Neural progenitor cell (in vitro differentiated cells): ENCODE measurements around the gene PARP16. TPM values are rescaled to one million over a fixed set of nuclear protein-coding genes. Genes with fewer than 3 reads are reported as not detected.

Experiments used
- DNase-seq: peaks from one replicate; pipeline ENCODE4 v3.0.0-alpha.2; 2016; ENCODE audit warnings: low spot score
- H2AFZ ChIP-seq: fragments of 200-600 bp; sonication (generic); replicated peaks from 2 replicates; pipeline ENCODE4 v1.6.1; 2016; ENCODE audit warnings: antibody characterized with exemption
- H3F3A ChIP-seq: fragments of 200-600 bp; sonication (generic); 2 replicates; pipeline ENCODE4 v1.6.1; 2016; ENCODE audit warnings: antibody characterized with exemption, low read depth
- H3K27ac ChIP-seq: fragments of 200-600 bp; sonication (generic); 2 replicates; pipeline ENCODE4 v1.5.1; 2016; ENCODE audit warnings: mild to moderate bottlenecking
- H3K27me3 ChIP-seq: fragments of 200-600 bp; sonication (generic); 2 replicates; pipeline ENCODE4 v1.6.1; 2016; ENCODE audit warnings: mild to moderate bottlenecking, moderate library complexity
- H3K36me3 ChIP-seq: fragments of 200-600 bp; sonication (generic); 2 replicates; pipeline ENCODE4 v1.5.1; 2016
- H3K4me1 ChIP-seq: fragments of 200-600 bp; sonication (generic); 2 replicates; pipeline ENCODE4 v1.6.1; 2016; ENCODE audit warnings: mixed run types
- H3K4me2 ChIP-seq: fragments of 200-600 bp; sonication (generic); 2 replicates; pipeline ENCODE4 v1.6.1; 2016
- H3K4me3 ChIP-seq: fragments of 200-600 bp; sonication (generic); 2 replicates; pipeline ENCODE4 v1.5.1; 2016
- H3K79me2 ChIP-seq: fragments of 200-600 bp; sonication (generic); 2 replicates; pipeline ENCODE4 v1.6.1; 2016; ENCODE audit warnings: low read depth
- H3K9ac ChIP-seq: fragments of 200-600 bp; sonication (generic); 2 replicates; pipeline ENCODE4 v1.6.1; 2016
- H3K9me3 ChIP-seq: fragments of 200-600 bp; sonication (generic); 2 replicates; pipeline ENCODE4 v1.5.1; 2016; ENCODE audit warnings: low read depth
- H4K20me1 ChIP-seq: fragments of 200-600 bp; sonication (generic); 2 replicates; pipeline ENCODE4 v1.6.1; 2016; ENCODE audit warnings: low read depth
- H3K27ac Mint-ChIP-seq: 3 replicates; pipeline ENCODE4 v1.8.0; 2021; ENCODE audit warnings: mixed read lengths
- H3K27me3 Mint-ChIP-seq: 2 replicates; pipeline ENCODE4 v1.8.0; 2022; ENCODE audit warnings: low read depth, mild to moderate bottlenecking, inconsistent platforms, moderate library complexity, mixed read lengths; ENCODE audit not compliant: insufficient read depth
- H3K36me3 Mint-ChIP-seq: 3 replicates; pipeline ENCODE4 v1.8.0; 2021; ENCODE audit warnings: mixed read lengths
- H3K4me1 Mint-ChIP-seq: 3 replicates; pipeline ENCODE4 v1.8.0; 2021; ENCODE audit warnings: mixed read lengths
- H3K4me3 Mint-ChIP-seq: 3 replicates; pipeline ENCODE4 v1.8.0; 2021; ENCODE audit warnings: mild to moderate bottlenecking, moderate library complexity, mixed read lengths
- H3K9me3 Mint-ChIP-seq: 3 replicates; pipeline ENCODE4 v1.8.0; 2020; ENCODE audit warnings: mixed read lengths
- EZH2 ChIP-seq: fragments of 200-600 bp; sonication (generic); IDR thresholded peaks from 2 replicates; pipeline ENCODE4 v1.6.1; 2017; ENCODE audit warnings: antibody characterized with exemption, mild to moderate bottlenecking, moderate library complexity
- EZH2phosphoT487 ChIP-seq: fragments of 200-600 bp; sonication (generic); IDR thresholded peaks from 2 replicates; pipeline ENCODE4 v1.6.1; 2017; ENCODE audit warnings: antibody characterized with exemption
- total RNA-seq: library from RNA; depleted of rRNA; stranded (reverse); fragments of >200 nt; gene quantifications from 2 replicates; pipeline ENCODE4 v1.2.3, GENCODE V29; 2015; ENCODE audit warnings: low replicate concordance
- TF ChIP-seq, protein P1 (sequence below): fragments of 200-600 bp; sonication (generic); IDR thresholded peaks from 2 replicates; pipeline ENCODE4 v1.5.1; 2017; ENCODE audit warnings: antibody characterized with exemption, mild to moderate bottlenecking

PARP16 gene
- total RNA-seq, 1 donor from 2014 or later, result 5.7 TPM

DNA sequence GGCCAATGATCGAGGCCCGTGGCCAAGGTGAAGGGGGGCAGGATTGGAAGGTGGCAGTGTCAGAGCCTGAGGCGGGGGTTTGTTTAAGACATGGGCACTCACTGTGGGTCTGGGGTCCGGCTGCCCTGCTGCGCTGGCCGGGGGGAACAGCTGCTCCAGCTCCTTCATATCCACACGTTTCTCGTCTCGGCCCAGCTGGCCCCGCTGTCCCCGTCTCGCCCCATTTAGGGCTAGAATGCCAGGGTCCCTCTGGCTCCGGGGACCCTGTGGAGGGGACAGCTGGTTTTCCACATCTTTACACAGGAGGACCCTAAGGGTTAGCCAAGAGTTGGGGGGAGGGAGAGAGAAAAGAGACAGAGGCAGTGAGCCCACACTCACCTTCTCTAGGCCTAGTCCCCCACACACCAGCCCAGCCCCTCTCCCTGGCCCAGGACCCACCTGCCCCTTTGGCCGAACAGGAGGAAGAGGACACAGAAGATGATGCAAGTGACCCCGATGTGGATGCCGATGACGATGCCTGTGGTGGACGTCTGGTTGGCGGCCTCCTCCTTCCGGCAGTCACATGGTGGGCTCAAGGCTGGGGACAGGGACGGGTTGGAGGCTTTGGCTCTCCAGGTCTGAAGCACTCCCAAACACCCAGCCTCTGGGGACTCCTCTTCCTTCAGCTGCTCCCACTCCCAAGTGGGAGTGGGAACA, 42.8 kb upstream of the PARP16 start:
- Histone ChIP-seq H3K9me3 (no peaks in the 10 kb centered on the region), H3K36me3 (no peaks in the 10 kb centered on the region), H3K79me2 (no peaks in the 10 kb centered on the region), H3K9ac (no peak overlapping the region), H2AFZ (no peak overlapping the region), H3K4me3 (no peak overlapping the region), H4K20me1 (peaks cover 16% of the 10 kb centered on the region), H3K4me1 (peaks cover 29% of the 10 kb centered on the region), H3K4me2 (no peak overlapping the region), H3K27me3 (no peaks in the 10 kb centered on the region), H3K27ac (no peak overlapping the region), H3F3A (peaks cover 24% of the 10 kb centered on the region)
- no peak overlapping the region for H3K27ac Mint-ChIP-seq
- TF ChIP-seq EZH2, result no peak
- TF ChIP-seq, protein P1, sequence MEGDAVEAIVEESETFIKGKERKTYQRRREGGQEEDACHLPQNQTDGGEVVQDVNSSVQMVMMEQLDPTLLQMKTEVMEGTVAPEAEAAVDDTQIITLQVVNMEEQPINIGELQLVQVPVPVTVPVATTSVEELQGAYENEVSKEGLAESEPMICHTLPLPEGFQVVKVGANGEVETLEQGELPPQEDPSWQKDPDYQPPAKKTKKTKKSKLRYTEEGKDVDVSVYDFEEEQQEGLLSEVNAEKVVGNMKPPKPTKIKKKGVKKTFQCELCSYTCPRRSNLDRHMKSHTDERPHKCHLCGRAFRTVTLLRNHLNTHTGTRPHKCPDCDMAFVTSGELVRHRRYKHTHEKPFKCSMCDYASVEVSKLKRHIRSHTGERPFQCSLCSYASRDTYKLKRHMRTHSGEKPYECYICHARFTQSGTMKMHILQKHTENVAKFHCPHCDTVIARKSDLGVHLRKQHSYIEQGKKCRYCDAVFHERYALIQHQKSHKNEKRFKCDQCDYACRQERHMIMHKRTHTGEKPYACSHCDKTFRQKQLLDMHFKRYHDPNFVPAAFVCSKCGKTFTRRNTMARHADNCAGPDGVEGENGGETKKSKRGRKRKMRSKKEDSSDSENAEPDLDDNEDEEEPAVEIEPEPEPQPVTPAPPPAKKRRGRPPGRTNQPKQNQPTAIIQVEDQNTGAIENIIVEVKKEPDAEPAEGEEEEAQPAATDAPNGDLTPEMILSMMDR, result no peak
- no peak for TF ChIP-seq EZH2phosphoT487
- H3K9me3 Mint-ChIP-seq, result no peaks in the 10 kb centered on the region
- peaks cover 31% of the 10 kb centered on the region for H3K4me1 Mint-ChIP-seq
- H3K27me3 Mint-ChIP-seq, result peaks cover 3% of the 10 kb centered on the region
- peaks cover 15% of the 10 kb centered on the region for H3K36me3 Mint-ChIP-seq
- H3K4me3 Mint-ChIP-seq, result no peak overlapping the region
- no peak for DNase-seq

DNA sequence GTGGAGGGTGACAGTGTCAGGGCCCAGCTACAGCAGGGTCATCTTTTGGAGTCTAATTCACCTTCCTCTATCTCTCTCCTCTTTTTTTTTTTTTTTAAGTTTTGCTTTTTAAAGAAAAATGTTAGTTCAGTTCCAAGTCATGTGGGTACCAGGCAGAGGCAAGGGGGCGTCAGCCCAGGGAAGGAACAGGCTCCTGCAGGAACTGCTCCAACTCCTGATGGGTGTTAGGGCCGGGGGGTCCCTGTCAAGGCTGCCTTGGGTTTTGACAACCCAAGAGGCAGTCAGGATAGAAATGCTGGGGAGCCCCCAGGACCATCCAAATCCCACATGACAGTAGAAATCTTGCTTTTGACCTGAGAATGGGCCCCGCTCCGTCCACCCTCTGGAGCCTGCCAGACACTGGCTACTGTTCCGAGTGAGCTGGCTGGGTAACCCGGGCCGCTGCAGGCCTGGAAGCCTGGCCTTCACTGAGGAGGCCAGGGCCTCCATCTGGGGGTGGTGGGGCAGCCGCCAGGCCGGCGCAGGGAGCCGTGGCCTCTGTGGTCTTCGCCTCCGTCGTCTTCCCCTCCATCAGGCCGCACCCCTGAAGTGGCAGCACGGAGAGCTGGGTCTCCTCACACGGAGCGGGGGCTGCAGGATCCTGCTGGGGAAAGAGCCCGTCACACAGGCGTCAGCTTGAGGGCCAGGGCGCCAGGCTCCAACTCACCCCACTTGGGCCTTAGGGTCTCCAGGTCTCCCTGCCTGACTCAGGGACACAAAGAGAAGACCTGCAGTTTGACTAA, 42.0 kb upstream of the PARP16 start:
- no peaks in the 10 kb centered on the region for H3K79me2 ChIP-seq
- Mint-ChIP-seq H3K4me1 (peaks cover 26% of the 10 kb centered on the region), H3K36me3 (peaks cover 15% of the 10 kb centered on the region), H3K27me3 (peaks cover 3% of the 10 kb centered on the region), H3K27ac (peak overlapping the region; percentile 29), H3K4me3 (no peak overlapping the region), H3K9me3 (no peaks in the 10 kb centered on the region)
- peaks cover 19% of the 10 kb centered on the region for H3F3A ChIP-seq
- TF ChIP-seq EZH2 (no peak), EZH2phosphoT487 (no peak)
- TF ChIP-seq, protein P1, result no peak
- no peak overlapping the region for H3K4me3 ChIP-seq
- no peak overlapping the region for H3K4me2 ChIP-seq
- DNase-seq, result no peak
- peaks cover 9% of the 10 kb centered on the region for H4K20me1 ChIP-seq
- H3K27ac ChIP-seq, result no peak overlapping the region
- H3K9ac ChIP-seq, result no peak overlapping the region
- H2AFZ ChIP-seq, result no peak overlapping the region
- peaks cover 21% of the 10 kb centered on the region for H3K4me1 ChIP-seq
- H3K36me3 ChIP-seq, result no peaks in the 10 kb centered on the region
- H3K9me3 ChIP-seq, result no peaks in the 10 kb centered on the region
- no peaks in the 10 kb centered on the region for H3K27me3 ChIP-seq

DNA sequence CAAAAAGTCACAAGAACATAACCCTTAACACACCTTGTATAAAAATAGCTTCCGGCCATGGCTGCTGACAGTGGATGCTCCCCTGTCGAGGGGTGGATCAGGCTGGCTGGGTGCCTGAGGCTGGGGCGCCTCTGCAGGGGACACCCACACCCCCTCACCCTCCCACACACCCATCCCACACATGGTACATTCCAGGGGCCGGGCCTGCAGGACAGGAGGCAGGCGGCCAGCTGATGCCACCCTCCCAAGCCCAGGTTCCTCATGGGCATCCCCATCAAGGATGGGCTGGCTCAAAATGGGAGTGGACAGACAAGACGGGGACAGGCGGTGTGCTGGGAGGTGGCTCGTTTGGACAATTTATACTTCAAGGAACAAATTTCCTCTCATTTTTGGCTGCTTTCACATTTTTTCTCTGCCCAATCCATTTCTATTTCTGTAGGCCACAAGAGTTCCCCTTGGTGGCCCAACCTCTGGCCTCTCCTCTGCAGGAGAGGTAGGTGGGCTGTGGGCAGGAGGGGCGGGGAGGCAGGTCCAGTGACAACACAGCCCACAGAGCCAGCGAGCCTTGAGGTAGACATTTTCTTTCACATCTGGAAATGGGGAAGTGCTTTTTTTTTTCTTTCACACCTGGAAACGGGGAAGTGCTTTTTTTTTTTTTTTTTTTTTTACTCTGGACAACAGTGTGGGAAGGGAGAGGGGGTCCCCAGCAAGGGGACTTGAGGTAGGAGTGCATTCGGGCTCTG, 41.1 kb upstream of the PARP16 start:
- H3F3A ChIP-seq, result peaks cover 23% of the 10 kb centered on the region
- H3K27ac ChIP-seq, result no peak overlapping the region
- peaks cover 14% of the 10 kb centered on the region for H3K4me1 ChIP-seq
- Mint-ChIP-seq H3K27me3 (peaks cover 3% of the 10 kb centered on the region), H3K4me1 (peaks cover 23% of the 10 kb centered on the region), H3K9me3 (no peaks in the 10 kb centered on the region), H3K4me3 (no peak overlapping the region), H3K36me3 (peaks cover 15% of the 10 kb centered on the region), H3K27ac (peak overlapping the region; percentile 29)
- H2AFZ ChIP-seq, result no peak overlapping the region
- H3K27me3 ChIP-seq, result no peaks in the 10 kb centered on the region
- no peak for TF ChIP-seq EZH2
- TF ChIP-seq EZH2phosphoT487, result no peak
- TF ChIP-seq, protein P1, result no peak
- no peak overlapping the region for H3K4me2 ChIP-seq
- H4K20me1 ChIP-seq, result peaks cover 4% of the 10 kb centered on the region
- DNase-seq, result no peak
- no peak overlapping the region for H3K4me3 ChIP-seq
- no peak overlapping the region for H3K9ac ChIP-seq
- no peaks in the 10 kb centered on the region for H3K79me2 ChIP-seq
- H3K36me3 ChIP-seq, result no peaks in the 10 kb centered on the region
- H3K9me3 ChIP-seq, result no peaks in the 10 kb centered on the region
